ENCODE data around the gene RNPEPL1.

RNPEPL1 gene

DNA sequence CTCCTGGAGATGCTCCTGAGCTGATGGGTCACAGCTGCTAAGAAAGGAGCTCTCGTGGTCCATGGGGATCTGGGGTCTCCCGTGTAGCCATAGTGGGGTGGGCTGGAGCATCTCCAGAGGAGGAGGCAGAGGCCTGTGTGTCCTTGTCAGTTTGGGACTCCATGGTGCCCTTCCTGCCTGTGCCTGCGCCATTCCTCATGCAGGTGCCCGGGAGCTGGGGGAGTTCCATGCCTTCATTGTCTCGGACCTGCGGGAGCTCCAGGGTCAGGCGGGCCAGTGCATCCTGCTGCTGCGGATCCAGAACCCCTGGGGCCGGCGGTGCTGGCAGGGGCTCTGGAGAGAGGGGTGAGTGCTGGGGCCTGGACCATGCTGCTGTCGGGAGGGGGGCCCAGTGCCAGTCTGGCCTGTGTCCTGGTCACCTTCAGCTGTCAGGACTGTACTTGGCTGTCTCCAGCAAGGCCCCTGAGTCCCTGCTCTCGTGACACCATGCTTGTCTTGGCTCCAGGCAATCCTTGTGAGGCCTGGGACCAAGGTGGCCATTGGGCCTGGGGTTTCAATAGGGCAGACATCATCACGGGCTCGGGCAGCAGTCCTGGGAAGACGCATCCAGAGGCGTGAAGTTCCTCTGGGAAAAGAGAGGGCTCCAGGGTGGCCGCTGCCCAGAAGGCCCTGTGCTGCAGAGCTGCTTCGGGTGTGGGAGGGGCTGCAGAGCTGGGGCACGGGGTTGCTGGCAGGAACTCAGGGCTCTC is 25.6 kb downstream of the RNPEPL1 start:
- DNase-seq: no peak

DNA sequence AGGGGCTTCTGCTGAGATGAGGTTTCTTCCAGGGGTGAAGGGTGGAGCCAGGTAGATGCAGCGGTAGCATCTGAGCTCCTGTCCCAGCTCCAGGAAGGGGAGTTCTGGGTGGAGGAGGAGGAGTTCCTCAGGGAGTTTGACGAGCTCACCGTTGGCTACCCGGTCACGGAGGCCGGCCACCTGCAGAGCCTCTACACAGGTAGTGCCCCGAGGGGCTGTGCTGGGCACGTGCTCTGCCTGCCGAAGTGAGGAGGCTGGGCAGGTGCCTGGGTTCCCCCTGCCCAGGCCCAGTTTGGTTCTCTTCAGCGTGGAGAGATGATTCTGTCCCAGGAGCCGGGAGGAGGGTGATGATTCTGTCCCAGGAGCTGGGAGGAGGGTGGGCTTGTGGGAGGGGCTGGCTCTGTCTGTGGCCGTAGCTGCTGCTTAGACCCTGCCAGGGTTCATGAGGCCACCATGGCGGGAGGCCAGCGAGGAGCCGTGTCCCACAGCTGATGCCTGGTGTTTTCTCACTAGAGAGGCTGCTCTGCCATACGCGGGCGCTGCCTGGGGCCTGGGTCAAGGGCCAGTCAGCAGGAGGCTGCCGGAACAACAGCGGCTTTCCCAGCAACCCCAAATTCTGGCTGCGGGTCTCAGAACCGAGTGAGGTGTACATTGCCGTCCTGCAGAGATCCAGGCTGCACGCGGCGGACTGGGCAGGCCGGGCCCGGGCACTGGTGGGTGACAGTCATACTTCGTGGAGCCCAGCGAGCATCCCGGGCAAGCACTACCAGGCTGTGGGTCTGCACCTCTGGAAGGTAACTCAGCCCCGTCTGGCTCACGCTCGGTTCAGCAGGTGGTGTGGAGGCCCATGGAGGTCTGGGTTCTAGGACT is 26.5 kb downstream of the RNPEPL1 start:
- DNase-seq: no peak

DNA sequence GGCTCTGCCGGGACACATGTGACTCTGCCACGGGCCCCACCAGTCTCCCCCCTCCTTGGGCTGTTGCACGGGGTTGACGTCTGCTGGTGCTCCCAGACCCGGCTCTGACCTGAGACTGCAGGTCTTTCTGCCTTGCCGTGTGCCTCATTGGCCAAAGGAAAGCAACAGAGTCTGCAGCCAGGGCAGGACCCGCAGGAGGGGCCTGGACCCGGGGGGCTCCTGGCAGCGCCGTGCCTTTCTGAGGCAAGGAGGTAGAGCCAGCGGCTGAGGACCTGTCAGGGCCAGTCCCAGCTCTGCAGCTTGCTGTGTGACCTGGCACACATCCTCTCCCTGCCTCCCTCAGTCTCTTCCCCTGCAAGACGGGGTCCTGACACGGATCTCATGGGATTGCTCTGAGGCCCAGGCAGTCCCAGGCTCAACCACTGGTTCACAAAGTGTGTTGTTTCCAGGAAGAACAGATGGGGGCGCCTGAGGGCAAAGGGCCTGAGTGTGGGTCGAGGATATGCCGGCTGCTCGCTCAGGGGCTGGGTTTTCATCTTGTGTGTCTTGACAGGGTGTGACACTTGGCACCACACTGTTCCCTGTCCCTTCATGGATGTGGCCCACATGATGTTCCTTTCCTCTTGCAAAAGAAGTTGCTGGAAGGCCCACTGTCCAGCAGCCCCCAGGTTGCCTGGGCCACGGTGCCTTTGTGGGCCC is 27.2 kb downstream of the RNPEPL1 start:
- no peak for DNase-seq

DNA sequence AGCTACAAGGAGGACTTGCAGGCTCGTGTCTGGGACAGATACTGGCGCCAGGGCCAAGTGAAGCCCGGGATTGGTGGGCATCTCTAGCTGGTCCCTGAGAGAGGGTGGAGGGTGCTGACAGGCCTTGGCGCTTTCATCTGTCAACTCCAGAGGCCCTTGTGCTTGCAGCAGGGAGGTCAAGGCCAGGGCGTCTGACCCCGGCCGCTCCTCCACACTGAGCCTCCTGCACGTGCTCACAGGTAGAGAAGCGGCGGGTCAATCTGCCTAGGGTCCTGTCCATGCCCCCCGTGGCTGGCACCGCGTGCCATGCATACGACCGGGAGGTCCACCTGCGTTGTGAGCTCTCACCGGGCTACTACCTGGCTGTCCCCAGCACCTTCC is 27.8 kb downstream of the RNPEPL1 start:
- no peak for DNase-seq

DNA sequence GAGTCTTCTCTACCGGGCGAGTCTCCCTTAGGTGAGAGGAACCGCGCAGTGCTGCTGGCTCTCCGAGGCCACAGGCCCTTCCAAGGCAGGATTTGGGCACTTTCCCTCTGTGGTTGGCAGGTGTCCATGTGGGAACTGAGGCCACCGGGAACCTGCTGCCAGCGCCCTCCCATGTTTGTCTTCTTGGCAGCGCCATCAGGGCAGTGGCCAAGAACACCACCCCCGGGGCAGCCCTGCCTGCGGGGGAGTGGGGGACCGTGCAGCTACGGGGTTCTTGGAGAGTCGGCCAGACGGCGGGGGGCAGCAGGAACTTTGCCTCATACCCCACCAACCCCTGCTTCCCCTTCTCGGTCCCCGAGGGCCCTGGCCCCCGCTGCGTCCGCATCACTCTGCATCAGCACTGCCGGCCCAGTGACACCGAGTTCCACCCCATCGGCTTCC is 28.2 kb downstream of the RNPEPL1 start:
- no peak for DNase-seq

DNA sequence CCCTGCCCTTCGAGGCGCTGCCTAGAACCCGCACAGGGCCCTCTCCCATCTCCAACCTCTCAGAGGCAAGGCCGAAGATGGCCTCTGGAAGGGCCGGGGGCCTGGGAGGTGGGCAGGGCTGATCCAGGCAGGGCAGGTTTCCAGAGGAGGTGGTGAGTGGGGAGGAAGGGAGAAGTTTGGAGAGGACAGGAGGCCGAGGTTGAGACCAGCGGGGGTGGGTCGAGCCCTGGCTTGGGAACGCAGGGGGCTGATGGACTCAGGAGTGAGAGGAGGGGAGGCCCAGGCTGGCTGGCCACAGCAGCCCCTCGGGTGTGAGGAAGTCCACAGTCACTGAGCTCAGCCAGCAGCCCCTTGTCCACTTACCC is 28.8 kb downstream of the RNPEPL1 start:
- no peak for DNase-seq

DNA sequence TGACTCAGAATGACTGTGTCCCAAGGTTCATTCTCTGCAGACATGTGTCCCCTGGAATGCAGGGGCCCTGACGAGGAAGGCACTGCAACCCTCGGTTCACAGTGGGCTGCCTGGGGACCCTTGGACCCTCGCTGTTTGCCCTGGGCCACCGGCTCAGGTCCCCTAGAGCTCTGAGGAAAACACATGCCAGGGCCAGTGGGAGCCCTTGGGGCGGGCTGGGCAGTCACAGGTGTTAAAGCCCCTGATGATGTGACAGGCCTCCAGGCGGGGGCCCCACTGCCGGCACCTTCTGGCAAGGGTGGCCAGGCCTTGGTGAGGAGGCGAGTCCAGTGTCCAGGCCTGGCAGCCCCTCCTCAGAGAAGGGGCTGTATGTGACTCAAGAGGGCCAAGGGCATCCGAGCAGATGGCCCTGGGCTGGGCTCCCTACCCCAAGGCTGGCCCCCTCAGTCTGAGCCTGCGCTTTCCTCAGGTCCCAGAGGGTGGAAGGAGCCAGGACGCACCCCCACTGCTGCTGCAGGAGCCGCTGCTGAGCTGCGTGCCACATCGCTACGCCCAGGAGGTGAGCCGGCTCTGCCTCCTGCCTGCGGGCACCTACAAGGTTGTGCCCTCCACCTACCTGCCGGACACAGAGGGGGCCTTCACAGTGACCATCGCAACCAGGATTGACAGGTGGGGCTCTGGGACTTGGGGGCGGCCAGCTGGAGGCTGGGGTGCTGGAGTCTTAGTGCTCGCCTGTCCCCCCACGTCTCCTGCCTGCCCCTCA is 29.3 kb downstream of the RNPEPL1 start:
- DNase-seq: no peak

DNA sequence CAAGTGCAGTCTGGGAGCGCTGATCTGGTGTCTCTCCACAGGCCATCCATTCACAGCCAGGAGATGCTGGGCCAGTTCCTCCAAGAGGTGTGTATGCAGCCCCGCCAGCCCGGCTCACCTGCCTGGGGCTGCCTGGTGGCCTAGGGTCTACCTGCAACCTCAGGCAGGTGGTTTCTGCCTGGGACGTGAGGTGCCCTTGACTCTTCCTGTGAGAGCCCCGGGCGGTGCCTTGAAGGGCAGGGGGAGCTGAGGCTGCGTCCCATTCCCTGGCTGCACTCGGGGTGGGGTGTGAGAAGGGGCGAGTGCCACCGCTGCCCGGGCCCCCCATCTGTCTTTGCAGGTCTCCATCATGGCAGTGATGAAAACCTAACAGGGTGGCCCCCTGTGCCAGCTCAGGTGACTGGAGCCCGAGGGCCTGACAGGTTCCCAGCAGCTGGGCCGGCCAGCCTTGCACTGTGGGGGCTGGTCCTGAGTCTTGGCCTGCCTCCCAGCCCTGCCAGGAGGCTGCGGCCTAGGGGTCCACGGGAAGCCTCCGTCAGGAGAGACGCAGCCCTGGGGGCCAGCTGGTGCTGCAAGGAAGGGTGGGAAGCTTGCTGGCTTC is 30.1 kb downstream of the RNPEPL1 start:
- no peak for DNase-seq

DNA sequence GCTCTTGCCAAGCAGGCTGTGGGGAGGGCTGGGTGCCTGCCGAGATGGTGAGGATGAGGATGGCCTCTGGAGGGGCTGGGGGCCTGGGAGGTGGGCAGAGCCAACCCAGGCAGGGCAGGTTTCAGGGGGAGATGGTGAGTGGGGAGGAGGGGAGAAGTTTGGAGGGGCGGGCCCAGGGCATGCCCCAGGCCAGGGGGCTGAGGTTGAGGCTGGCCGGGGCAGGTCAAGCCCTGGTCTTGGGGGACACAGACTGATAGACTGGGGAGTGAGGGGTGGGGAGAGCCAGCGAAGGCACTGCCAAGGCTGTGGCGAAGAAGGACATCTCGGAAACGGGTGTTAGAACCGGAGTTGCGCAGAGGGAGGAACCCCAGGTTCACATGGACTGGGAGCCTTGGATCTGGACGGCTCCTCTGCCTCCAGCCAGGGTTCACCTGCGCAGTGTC is 30.9 kb downstream of the RNPEPL1 start:
- no peak for DNase-seq

DNA sequence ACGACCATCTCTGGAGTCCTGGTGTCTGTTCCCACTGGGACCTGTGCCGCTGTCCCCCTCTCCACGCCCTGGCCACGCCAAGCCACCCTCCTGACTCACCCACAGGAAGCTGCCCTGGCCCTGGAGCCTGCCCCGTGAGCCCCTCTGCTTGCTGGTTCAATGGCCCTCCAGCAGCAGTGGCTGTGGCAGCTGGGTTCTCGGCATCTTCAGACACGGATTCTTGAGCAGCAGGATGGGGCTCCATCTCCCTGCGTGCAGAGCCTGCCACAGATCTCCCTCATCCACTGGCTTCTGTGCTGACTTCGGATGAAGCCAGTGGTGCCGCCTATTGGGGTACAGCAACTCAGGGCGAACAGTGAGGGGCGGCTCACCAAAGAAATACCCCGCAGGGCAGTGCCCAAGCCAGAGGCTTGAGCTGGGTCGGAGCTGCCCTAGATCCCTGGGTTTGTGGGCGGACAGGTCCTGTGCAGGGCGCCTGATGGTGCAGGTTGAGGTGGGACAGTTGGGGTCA is 32.2 kb downstream of the RNPEPL1 start:
- no peak for DNase-seq

DNA sequence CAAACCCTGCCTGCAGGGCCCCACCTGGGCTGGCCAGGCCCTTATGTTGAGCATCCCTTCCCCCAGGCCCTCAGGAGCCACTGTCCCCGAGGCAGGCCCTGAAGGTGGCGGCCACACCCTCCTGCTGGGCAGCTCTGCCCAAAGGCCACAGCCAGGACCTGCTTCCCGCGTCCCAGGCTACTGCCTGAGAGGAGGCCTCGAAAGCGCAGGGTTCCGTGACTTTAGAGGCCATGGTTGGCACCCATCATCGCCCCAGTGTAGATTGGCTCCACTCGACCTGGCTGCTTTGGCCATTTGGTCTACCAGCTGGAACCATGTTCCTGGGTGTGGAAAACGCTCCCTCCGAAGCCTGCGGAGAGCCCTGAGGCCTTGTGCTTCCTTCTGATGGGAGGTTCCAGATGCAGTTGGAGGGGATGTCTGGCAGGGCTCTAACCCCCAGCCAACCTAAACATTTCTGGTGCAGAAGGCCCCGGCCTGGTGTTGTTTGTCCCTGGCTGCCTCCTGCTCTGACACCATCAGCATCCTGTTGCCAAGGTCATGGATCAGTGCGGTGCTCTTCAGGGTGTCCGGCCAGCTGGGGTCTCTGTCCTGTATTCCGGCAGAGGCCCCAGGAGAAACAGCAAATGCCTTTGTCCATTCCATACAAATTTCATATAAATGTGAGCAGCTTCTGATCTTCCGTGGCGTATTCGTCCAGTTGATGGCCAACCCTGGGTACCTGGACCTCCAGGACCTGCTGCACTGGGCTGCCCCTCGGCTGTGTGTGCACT is 33.0 kb downstream of the RNPEPL1 start:
- no peak for DNase-seq

DNA sequence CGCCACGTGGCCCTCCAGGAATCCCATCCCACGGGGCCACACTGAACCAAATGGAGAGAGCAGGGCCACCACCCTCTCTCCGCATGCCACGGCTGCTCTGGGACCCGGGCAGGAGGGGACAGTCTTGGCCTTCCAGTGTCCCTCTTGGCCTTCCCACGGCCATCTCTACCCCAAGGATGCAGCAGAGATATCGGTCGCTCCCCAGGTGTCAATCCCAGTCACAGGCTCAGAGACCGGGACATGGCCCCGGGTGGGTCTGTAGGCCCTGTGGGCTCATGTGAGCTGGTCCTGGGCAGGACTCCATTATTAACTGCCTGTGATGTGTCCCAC is 33.5 kb downstream of the RNPEPL1 start:
- no peak for DNase-seq

DNA sequence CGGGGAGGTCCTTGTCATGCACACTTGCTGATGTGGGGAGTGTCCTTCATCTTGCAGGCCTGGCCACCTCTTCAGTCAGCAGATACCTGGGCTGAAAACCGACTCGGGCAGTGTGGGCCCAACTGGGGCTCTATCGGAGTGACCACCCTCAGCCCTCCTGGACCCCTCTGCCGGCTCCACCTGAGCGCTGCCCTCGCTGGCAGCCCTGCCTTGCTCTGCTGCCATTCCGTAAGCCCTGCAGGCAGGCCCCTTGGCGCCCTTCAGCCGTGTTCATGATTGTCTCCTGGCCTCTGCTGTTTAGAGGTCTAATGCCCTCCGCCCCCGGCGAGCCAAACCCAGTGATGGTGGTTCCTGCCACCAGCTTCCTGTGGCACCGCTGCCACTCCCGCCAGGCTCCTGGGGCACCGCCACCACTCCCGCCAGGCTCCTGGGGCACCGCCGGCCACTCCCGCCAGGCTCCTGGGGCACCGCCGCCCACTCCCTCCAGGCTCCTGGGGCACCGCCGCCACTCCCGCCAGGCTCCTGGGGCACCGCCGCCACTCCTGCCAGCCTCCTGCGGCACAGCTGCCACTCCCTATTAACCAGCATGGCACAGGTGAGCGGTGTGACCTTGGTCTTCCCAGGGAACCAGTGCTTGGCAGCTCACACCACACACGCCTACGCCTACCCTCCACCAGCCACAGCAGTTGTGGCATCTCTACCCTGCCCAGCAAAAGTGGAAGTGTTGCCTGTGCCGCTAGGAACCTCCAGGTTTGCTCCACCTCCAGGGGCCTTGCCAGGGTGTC is 34.2 kb downstream of the RNPEPL1 start:
- DNase-seq: no peak

DNA sequence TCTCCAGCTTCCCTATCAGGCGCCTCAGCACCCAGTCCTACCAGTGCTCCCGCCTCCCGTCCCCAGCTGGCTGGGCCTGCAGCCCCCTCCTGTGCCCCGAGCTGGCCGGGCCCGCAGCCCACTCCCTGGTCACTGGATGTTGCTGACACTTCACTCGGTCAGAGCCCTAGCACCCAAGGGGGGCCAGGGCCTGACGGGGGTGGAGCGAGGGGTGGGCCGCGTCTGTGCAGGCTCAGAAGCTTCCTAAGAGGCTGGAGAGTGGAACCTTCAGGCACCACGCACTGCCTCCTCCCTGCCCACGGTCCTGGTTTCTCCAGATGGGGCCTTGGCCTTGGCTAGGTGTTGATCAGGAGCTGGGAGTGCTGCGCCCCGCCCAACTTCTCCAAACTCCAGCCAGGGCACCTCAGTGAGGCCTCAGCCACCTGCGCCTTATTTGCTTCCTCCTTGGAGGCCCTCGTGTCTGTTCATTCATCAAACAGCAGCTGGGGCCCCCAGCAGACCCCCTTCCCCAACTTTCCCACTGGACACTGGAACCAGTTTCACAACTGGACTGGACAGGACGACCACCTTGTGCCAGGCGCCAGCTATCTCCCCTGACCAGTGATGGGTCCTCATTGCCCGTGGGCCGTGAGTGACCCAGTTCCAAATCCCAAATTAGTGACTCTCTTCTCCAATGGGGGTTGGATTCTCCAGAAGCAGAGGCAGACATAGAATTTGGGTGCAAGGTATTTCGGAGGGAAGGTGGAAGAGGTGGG is 35.0 kb downstream of the RNPEPL1 start:
- DNase-seq: no peak

DNA sequence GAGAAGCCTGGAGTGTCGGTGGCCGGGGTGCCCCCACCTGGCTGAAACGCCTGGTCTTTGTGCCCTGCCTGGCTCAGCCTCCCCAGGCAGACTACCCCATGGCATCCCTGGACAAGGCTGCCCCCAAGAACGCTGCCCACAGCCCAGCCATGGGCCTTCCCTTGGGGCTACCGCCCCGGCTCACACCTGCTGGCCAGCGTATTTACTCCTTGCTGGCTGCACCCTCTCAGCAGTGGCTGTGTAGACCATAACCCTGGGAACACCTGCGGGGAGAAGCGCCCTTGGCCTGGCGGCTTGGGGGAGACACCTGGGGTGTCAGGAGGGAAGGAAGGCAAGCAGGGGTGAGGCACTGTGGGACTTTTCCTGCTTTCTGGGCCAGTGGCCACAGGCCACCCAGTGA is 35.6 kb downstream of the RNPEPL1 start:
- DNase-seq: no peak

DNA sequence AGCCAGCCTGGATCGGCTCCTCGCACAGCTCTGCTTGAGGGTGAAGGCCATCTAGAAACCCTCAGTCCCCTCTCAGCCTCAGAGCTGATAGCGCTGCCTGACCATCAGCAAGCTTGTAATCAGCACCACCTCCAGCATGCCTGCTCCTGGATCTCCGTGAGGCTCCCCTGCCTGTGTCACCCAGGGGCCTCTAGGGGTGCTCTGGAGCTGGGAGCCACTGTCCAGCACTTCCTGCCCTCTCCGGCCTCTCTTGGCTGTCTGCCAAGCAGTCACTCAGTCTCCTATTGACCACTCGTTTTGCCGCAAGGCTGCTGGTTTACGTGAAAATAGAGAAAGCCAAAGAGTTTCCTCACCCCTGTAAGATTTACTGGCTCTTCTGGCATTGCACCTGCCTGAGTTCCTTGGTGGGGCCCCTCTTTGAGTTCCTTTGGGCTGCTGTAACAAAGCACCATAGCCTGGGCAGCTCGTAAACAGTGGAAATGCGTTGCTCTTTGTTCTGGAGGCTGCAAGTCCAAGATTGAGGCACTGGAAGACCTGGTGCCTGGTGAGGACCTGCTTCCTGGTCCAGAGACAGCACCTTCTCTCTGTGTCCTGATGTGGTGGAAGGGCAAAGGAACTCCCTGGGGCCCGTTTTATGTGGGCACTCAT is 36.1 kb downstream of the RNPEPL1 start:
- no peak for DNase-seq

DNA sequence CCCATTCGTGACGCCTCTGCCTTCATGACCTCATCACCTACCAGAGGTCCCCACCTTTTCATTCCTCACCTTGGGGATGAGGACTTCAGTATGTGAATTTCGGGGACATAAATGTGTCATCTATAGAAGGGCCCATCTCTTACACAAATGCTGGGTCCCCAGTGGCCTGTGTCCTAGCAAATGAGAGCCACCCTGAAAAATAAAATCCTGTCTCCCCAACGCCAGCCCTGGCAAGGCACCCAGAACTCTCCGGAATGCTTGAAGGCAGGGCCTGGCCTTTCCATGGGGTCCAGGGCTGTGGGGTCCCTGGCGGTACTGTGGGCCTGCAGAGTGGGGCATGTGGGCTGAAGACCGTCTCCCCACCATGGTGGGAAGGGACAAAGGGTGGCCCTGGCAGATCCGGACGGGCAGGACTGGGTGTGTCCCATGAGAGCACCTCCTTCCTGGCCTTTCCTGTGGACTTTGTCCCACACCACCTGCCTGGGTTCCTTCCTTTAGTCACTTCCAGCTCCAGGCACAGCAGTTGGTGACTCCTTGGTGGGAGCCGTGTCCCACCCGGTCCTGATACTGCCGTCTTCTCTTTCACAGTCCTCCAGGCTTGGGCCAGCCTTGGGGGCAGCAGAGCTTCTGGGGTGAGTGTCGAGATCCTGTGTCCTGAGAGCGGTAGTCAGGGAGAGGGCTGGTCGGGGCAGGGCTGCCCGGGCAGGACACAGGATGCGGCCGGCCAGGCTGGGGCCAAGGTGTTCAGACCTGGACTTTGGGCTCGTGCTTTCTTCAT is 36.8 kb downstream of the RNPEPL1 start:
- no peak for DNase-seq

Measured in activated CD4-positive, alpha-beta T cell treated with anti-CD3 and anti-CD28 coated beads for 1 hour (primary cell).